Natural killer cell (primary cell): ENCODE results near the gene UNK. TPM values are rescaled to one million over a fixed set of nuclear protein-coding genes. Genes with fewer than 3 reads are reported as not detected.
"Not testable (repeated sequence)": the region's sequence is repeated elsewhere in the genome, so short reads cannot be mapped to it uniquely, and the experiment has no call there.

Experiments used
- ATAC-seq, 3 donors: fragments of 150-1000 bp in 2 of 3; fragments of 200-7000 bp in 1 of 3; cut with Tn5 transposase; 1 replicate in 1 of 3; 2 replicates in 2 of 3; pipeline ENCODE4 v1.10.0; 2021; ENCODE audit warnings: mild to moderate bottlenecking in 2 of 3, moderate library complexity in 2 of 3
- DNase-seq, 2 donors: peaks; one replicate each; pipeline versions ENCODE4 v3.0.0 to v3.0.0-alpha.2; 2013 to 2021; ENCODE audit warnings: mixed read lengths in 1 of 2
- H3K27ac ChIP-seq: one replicate; pipeline ENCODE4 v1.5.1; 2013; ENCODE audit warnings: mild to moderate bottlenecking, low read length
- H3K27me3 ChIP-seq: one replicate; pipeline ENCODE4 v1.6.1; 2013; ENCODE audit warnings: low read length; ENCODE audit not compliant: control insufficient read depth, insufficient read depth
- H3K36me3 ChIP-seq: one replicate; pipeline ENCODE4 v1.6.1; 2013; ENCODE audit warnings: low read length; ENCODE audit not compliant: control insufficient read depth, insufficient read depth
- H3K4me1 ChIP-seq: one replicate; pipeline ENCODE4 v1.6.1; 2013; ENCODE audit warnings: low read length; ENCODE audit not compliant: control insufficient read depth, insufficient read depth
- H3K4me3 ChIP-seq: one replicate; pipeline ENCODE4 v1.5.1; 2013; ENCODE audit warnings: low read length
- H3K9me3 ChIP-seq: one replicate; pipeline ENCODE4 v1.6.1; 2013; ENCODE audit warnings: low read length; ENCODE audit not compliant: control insufficient read depth, insufficient read depth
- H3K27ac Mint-ChIP-seq, 2 donors: one replicate each; pipeline ENCODE4 v1.8.0; 2022; ENCODE audit warnings: mild to moderate bottlenecking in 2 of 2, mixed read lengths in 2 of 2, moderate library complexity in 1 of 2
- H3K27me3 Mint-ChIP-seq, 2 donors: one replicate each; pipeline ENCODE4 v1.8.0; 2022; ENCODE audit warnings: low read depth in 2 of 2, mixed read lengths in 2 of 2
- H3K36me3 Mint-ChIP-seq: one replicate; pipeline ENCODE4 v1.8.0; 2022; ENCODE audit warnings: mixed read lengths
- H3K4me1 Mint-ChIP-seq, 2 donors: one replicate each; pipeline ENCODE4 v1.8.0; 2022; ENCODE audit warnings: mixed read lengths in 2 of 2
- H3K4me3 Mint-ChIP-seq: one replicate; pipeline ENCODE4 v1.8.0; 2022; ENCODE audit warnings: mild to moderate bottlenecking, moderate library complexity, mixed read lengths
- H3K9me3 Mint-ChIP-seq, 2 donors: one replicate each; pipeline ENCODE4 v1.8.0; 2022; ENCODE audit warnings: mixed read lengths in 2 of 2
- CTCF ChIP-seq: fragments of 200-600 bp; IDR thresholded peaks from one replicate; pipeline ENCODE4 v1.8.0; 2022; ENCODE audit warnings: antibody characterized with exemption
- WGBS: methylation state at CpG from one replicate; pipeline ENCODE4 v1.1.7; 2013; ENCODE audit warnings: missing lambda C conversion rate; ENCODE audit not compliant: insufficient coverage; 5-methylcytosine and 5-hydroxymethylcytosine counted together
- intact Hi-C: fragments of 100-400 bp; cut with micrococcal nuclease; formaldehyde crosslinking; loops from one replicate; pipeline ENCODE4 v1.14.2; 2022
- total RNA-seq, 4 donors: library from RNA; stranded (reverse); fragments of 120-200 nt in 1 of 4; gene quantifications; one replicate each; pipeline versions ENCODE4 v1.2.3 to v1.2.4, GENCODE V29; 2013 to 2022

UNK gene
- total RNA-seq, 3 donors from 2014 or later (not counting 1 experiment from before 2014, with no cell fraction given): 44.2 to 51.3 (median 44.5) TPM

GRCh38 chr17:75856062-75856756 is 71.6 kb downstream of the UNK start:
- no peak overlapping the region for H3K27ac Mint-ChIP-seq
- H3K27me3 Mint-ChIP-seq: no peaks in the 10 kb centered on the region
- peak in 1 of 3 donors; percentile 14 for ATAC-seq
- TF ChIP-seq CTCF: no peak
- H3K27me3 ChIP-seq: no peaks in the 10 kb centered on the region
- no peak overlapping the region for H3K4me3 Mint-ChIP-seq
- no peaks in the 10 kb centered on the region for H3K36me3 Mint-ChIP-seq
- peak overlapping the region; percentile 96 for H3K4me3 ChIP-seq
- H3K36me3 ChIP-seq: peaks cover 4% of the 10 kb centered on the region
- 1% methylated on average over 24 of the region's 24 CpGs for whole genome bisulfite sequencing
- H3K9me3 ChIP-seq: no peaks in the 10 kb centered on the region
- peaks cover 45% of the 10 kb centered on the region for H3K4me1 ChIP-seq
- peak overlapping the region; percentile 96 for H3K27ac ChIP-seq
- intact Hi-C loops: no loop called here
- peaks cover 7 to 27% of the 10 kb centered on the region in 2 donors for H3K4me1 Mint-ChIP-seq
- no peak for DNase-seq
- no peaks in the 10 kb centered on the region for H3K9me3 Mint-ChIP-seq

GRCh38 chr17:75859358-75859757 is 74.8 kb downstream of the UNK start:
- H3K4me3 Mint-ChIP-seq, H3K36me3 Mint-ChIP-seq, H3K9me3 Mint-ChIP-seq, intact Hi-C loops, H3K27me3 Mint-ChIP-seq, H3K36me3 ChIP-seq, ATAC-seq, H3K27me3 ChIP-seq, H3K4me3 ChIP-seq, H3K9me3 ChIP-seq, DNase-seq: not testable (repeated sequence)
- Mint-ChIP-seq H3K27ac (peak overlapping the region in 1 of 2 donors; percentile 70), H3K4me1 (peaks cover 11 to 27% of the 10 kb centered on the region in 2 donors)
- H3K4me1 ChIP-seq: peaks cover 52% of the 10 kb centered on the region
- H3K27ac ChIP-seq: peak overlapping the region; percentile 67
- 94% methylated on average over 10 of the region's 10 CpGs for WGBS

GRCh38 chr17:75861927-75862317 is 77.3 kb downstream of the UNK start:
- WGBS: 95% methylated on average over 9 of the region's 9 CpGs

More at GRCh38 chr17:75861927-75862317, 77.3 kb downstream of the UNK start:
- H3K4me1 ChIP-seq: peaks cover 51% of the 10 kb centered on the region
- Mint-ChIP-seq H3K27ac (no peak overlapping the region), H3K4me1 (peaks cover 16 to 33% of the 10 kb centered on the region in 2 donors), H3K27me3 (no peaks in the 10 kb centered on the region), H3K9me3 (no peaks in the 10 kb centered on the region), H3K4me3 (no peak overlapping the region), H3K36me3 (no peaks in the 10 kb centered on the region)
- DNase-seq (no peak), ATAC-seq (no peak)
- no peak overlapping the region for H3K4me3 ChIP-seq
- no peak for TF ChIP-seq CTCF
- intact Hi-C loops: no loop called here
- H3K36me3 ChIP-seq: no peaks in the 10 kb centered on the region
- H3K9me3 ChIP-seq: no peaks in the 10 kb centered on the region
- H3K27ac ChIP-seq: no peak overlapping the region
- H3K27me3 ChIP-seq: no peaks in the 10 kb centered on the region
